Activated T-cell treated with anti-CD3 and anti-CD28 coated beads, Interleukin-2, amount 50 U/mL, for 1 hour (primary cell): Measurements from ENCODE around the gene SNRK.

ENCODE experiments used
- DNase-seq: peaks from one replicate; pipeline ENCODE4 v3.0.0-alpha.2; 2020

Gene SNRK, protein sequence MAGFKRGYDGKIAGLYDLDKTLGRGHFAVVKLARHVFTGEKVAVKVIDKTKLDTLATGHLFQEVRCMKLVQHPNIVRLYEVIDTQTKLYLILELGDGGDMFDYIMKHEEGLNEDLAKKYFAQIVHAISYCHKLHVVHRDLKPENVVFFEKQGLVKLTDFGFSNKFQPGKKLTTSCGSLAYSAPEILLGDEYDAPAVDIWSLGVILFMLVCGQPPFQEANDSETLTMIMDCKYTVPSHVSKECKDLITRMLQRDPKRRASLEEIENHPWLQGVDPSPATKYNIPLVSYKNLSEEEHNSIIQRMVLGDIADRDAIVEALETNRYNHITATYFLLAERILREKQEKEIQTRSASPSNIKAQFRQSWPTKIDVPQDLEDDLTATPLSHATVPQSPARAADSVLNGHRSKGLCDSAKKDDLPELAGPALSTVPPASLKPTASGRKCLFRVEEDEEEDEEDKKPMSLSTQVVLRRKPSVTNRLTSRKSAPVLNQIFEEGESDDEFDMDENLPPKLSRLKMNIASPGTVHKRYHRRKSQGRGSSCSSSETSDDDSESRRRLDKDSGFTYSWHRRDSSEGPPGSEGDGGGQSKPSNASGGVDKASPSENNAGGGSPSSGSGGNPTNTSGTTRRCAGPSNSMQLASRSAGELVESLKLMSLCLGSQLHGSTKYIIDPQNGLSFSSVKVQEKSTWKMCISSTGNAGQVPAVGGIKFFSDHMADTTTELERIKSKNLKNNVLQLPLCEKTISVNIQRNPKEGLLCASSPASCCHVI

DNA sequence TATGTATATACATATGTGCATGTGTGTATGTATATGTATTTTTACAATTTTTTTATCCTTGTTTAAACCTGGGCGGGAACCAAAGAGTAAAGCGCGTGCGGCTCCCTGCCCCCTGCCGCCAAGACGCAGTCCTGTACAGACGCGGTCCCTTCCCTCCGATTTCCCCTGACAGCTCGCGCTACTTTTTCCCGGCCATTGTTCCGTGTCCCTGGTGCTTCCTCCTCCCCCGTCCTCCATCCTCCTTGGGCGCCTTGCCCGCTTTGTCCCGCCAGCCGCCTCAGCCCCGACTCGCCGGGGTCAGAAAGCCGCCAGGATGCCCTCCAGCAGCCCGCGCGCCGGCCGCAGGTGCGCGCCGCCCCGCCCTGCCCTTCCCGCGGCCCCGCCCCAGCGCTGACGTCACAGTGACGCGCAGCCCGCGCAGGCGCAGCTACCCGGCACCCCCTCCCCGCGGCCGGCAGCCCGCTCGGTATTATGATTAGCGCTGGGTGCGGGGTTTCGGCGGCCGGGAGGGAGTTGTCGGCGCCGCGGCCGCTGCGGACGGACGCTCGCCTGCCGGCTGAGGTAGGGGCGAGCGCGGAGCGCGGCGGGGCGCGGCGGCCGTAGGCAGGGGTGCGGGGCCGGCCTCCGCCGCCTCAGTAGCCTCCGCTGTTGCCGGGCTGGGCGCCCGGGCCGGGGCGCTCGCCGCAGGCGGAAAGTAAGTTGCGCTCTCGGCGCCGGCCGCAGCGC lies at the start of gene SNRK:
Gene SNRK, plus strand, starts transcription at position 426 of the 726 bp plus-strand sequence. CDS start 16,664 bp downstream, outside the sequence.
- peak; percentile 98 for DNase-seq

DNA sequence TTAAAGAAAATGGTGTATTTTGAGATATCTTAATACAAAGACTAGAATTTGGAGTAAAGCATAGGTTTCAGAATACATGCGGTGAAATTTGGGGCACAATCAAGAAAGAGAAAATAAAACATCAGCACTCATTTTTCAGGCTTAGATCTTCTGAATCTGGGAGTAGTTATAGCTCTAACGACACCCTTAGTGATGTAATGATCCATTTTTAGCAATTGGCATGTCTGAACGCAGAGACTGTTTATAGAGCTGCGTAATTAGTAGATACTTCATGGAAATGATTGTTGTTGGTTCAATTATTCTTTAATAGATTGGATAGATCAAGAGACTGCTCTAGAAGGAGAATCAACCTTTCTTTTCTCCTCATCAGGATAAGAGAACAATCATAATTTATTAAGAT lies 47.5 kb upstream of the SNRK start:
- no peak for DNase-seq

DNA sequence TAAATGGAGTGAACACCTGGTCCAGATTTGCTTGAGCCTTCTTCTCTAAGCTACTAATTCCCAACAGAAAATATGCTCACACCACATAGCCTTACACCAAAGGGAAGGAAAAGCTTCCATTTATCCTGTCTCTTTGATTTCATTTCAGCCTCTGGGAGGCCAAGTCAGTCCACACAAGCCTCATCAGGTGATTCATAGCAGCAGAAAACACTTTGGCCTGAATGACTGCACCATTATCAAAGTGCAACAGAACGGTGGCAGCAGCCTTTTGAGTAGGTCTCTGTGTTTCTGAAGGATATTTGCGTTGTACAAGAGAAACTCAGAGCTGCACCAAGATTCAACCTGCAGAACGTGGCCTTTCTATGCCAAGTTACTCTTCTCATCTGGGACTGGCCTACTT lies 46.6 kb upstream of the SNRK start:
- no peak for DNase-seq

DNA sequence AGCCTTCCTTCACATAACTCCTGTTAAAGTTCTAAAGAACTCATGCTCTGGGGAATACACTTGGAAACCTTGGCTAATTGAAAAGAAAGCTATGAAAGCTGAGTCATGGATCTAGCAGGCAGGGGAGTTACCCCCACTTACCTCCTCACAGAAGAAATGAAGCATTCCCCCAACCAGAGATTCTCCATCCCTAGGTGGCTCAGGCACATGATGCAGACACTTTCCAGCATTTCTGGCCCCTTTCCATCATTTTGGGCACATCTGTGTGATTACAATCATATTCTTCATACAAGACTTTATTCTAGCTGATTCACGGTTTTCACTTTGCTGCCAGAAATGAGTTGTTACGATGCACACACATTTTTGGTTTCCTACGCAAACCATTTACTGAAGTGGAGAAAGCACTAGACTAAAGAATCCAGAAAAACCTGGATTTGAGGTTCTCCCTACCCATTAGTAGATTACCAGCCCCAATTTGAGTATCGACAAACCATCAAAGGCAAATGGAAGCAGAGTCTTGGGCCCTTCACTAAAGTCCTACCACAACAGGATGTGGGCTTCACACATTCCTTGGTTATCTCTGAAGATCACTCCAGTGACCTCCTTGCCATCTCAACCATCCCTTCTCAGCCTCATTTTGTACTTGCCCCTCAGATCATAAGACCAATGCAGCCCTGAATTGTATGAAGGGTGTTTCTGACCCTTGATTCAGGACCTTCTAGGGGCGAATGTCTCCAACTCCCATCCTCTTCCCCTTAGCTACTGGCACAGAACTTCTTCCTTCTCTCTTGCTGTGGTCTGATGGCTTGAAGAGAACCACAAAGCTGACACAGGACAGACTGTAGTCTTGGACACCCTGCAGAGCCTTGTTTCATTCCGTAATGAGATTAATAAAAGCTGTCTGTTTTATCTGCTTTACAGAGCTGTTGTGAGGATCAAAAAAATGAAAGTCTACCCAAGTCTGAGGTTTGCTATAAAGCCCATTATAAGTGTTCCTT lies 42.5 kb upstream of the SNRK start:
- no peak for DNase-seq

DNA sequence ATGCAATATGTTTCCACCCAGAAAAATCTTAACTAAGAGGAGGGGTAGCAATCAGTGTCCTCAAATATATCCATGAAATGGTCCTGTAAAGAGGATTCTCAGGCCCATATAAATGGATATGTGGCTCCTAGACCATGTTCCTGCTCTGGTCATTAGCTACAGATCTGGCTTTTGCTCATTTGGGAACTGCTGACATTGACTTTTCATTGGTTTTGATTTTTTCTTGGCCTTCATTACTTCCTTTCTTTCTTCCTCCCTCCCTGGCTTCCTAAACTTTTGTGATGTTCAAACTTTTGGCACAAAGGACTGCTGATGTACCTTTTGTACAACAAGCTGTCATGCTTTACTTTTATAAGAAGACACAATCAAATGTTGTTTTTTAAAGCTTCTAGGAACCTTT lies 41.6 kb upstream of the SNRK start:
- no peak for DNase-seq

DNA sequence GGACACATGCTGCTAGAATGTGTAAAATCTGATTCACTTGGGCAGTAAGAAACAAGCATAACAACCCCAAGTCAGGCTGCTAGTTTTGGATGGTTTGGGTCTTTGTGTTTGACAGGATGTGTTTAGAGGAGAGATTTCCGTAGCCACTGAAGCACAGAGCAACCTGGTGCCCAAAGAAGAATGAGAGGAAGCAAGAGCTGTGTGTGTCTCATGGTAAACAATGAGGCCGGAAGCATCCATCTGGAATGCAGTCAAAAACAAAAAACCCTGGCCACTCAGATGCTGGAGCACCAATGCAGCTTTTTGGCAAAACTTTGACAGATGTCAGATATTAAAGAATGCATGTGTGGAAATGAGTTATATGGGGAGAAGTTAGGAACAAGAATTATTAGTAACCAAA lies 39.4 kb upstream of the SNRK start:
- DNase-seq = no peak

DNA sequence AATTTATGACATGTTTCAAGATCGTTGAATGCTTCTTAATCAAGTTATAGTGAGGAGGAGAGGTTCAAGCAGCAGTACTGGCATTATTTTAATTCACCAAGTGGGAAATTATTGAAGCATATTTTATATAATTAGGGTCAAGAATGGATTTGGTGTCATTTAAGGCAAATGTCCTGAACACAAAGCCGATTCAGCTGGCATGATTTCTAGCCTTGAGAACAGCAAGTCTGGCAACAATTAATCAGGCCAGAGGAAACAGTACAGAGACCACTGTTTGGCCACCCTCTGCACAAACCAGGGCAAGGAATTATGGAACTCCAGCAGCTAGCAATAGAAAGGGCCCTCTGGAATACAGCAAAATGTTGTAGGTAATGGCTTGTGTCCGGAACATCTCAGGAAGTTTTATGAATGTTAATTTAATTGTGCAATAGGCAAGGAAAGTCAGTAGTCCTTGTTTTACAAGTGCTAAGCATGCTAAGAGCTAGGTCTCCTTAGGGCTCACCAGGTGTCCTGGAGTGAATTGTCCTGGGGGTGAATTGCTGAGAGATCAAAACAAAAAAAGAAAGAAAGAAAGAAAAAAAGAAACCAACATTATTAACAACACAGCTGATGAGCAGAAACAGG lies 38.7 kb upstream of the SNRK start:
- DNase-seq = no peak

DNA sequence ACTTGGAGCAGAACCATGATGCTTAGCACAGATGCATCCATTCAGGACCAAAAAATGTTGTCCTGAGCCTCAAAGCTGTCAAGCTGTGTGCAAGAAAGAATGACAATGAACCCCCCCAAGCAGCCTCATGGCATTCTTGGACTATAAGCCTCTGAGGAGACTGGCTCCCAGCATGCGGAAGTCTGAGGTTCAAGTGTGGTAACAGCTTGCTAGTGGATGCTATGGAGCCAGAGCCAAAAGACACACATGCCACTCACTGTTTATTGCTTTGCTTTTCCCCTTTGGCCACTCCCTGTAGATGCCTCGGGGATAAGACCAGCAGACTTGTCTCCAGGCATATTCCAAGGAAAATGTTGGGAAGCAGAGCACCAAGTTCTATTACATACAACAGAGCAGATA lies 38.2 kb upstream of the SNRK start:
- no peak for DNase-seq

DNA sequence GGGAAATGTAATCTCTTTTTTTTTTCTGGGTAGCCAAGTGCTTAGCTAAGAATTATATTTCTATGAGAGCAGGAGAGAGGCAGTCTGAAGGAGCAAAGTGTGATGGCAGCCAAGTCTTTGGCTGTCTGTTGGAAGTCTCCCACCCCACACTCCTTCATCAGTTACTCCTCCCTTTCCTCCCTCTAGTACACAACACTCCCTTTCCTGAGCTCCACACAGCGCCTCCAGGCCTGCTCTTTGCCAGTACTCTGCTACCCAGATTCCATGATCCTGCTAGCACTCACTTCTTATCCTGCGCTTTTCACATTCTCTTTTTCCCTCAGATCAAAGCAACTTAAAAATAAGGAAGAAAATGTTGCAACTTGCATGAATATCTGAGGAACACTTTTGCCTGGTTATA lies 37.4 kb upstream of the SNRK start:
- DNase-seq = no peak

DNA sequence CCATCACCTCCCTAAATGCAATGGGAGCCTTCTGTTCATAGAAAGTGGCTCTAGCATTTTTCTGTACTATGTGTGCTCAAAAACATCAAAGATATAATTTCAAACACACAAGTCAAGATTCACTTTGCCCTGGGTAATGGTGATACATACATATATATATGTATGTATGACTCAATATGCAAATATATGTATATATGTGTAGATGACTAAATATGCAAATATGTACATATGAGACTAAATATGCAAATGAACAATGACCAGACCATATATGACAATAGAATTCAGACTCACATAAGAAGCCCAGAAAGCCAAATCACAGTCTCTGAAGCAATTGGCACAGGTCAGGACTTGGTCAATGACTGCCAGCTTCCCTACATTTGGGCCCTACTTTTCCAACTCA lies 36.9 kb upstream of the SNRK start:
- DNase-seq = no peak

DNA sequence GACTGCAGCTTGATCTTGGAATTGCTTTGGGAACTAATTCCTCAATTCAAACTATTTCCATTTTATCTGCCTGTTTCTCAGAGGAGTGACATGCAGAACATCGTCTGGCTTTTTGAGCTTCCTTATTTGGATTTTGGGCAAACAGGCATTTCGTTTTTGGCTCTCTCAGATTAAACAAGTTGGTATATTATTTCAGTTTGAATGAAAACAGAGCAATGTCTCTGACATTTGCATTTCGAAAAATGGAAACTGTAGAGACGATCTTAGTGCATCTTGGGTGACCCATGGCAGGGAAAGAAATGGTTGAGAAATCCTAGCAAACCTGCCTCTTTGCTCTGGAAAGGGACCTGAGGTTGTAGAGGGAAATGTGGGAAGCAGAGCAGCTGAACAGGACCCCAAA lies 33.0 kb upstream of the SNRK start:
- DNase-seq = no peak

DNA sequence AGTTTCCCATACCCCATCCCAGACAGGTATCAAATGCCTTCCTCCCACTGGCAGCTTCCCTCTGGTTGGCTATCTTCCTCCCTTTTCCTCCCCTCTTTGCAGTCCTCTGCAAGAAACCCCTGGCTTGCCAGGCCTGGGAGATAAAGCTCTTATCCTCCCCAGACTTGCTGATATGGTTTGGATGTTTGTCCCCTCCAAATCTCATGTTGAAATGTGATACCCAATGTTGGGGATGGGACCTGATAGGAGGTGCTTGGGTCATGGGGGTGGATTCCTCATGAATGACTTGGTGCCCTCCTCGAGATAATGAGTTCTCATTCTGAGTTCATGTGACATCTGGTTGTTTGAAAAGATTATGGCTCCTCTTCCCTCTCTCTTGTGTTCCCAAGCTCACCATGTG lies 32.2 kb upstream of the SNRK start:
- DNase-seq = no peak

DNA sequence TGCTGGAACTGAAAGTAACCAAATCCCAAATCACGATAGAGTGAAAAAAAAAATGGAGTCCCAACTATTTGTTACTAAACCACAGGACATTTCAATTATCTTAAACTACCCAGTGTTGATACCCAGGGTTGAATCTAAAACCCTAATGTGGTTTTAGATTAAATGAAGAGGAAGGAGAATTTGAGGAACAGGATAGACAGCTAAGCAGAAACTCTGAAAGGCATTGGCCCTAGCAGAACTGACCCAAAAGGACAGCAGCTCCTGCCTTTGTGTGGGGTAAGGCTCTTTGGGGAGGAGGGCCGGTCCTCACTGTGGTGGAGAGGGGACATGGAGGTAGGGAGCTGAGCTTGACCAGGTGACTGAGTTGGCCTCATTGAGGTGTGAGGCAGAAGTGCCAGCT lies 30.7 kb upstream of the SNRK start:
- DNase-seq = no peak

DNA sequence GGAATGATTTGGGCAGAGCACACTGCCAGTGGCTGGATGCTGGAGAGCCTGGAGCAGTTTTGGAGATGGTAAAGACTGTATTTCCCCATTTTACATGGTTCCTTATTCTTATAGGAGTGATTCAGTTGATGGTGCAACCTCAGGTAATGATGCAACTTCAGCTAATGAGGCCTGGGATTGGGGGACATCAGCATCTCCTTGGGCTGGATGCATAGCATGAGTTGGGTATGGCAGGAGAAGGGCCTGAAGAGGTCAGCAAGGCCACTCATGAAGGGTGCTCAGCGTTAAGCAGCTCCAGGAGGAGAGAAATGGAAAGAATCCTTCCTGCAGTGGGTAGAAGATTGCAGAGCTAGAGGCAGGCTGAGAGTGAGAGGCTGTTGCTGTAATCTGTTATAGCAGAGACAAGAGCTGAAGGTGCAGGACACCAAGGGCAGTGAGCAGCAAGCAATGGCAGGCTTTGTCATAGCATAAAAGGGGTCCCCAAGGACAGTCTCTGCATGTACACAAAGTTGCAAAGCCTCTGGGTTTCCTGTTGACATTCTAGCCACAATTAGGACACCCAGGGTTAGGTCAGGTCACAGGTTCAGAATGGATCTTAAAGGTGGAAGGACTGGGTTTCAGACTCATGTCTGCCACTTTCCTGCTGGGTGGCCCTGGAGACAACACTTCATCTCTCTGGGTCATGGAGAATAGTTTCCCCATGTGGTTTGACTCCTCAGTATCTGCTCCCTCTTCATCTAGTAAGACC lies 29.5 kb upstream of the SNRK start:
- no peak for DNase-seq

DNA sequence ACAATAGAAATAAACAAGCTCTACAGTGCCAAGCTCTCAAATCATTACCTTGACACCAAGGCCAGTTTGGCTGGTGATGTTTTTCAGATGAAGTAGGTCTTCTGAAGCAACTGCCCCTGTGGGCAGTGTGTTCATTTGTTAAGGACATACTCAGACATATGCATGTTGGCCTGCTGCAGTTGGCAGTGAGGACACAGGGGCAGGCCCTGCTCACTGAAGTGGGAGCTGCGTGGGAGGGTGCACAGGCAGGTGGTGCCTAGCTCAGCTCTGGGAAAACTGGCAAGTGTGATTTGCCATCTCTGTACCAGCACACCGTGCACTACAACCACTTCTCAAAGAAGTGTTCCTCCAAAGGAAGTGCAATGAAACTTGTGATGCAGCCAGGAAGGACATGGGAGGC lies 28.5 kb upstream of the SNRK start:
- DNase-seq = no peak

DNA sequence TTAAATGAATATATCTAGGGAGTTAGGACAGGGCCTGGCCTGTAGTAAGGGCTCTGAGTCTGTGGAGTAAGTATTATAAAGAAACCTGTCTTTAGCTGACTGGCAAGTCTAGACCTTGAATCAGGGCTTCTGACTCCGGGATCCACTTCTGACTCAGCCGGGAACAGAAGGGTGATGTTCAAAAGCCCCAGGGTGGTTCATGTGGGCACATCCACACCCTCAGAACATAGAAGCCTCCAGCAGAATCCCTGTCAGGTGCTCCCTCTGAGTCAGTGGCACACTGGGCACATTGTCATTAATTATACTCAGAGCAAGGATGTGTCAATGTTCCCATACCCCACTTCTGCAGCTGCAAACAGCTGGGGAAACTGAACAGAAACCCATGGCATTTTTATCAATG lies 26.7 kb upstream of the SNRK start:
- no peak for DNase-seq

DNA sequence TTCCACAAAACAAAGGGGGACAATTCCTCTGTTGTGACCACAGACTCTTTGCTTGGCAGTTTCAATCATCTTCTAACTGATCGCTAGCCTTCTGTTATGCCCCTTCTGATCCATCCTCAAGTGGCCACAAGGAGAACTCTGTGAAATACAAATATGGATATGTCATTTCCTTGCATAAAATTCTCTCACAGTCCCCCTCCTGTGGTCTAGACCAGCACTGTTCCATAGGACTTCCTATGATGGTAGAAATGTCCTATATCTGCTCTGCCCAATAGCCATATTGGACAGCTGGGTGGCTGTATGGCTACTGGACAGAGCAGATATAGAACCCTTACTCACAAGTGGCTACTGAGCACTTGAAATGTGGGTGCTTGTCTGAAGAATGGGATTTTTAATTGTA lies 25.9 kb upstream of the SNRK start:
- DNase-seq = no peak

DNA sequence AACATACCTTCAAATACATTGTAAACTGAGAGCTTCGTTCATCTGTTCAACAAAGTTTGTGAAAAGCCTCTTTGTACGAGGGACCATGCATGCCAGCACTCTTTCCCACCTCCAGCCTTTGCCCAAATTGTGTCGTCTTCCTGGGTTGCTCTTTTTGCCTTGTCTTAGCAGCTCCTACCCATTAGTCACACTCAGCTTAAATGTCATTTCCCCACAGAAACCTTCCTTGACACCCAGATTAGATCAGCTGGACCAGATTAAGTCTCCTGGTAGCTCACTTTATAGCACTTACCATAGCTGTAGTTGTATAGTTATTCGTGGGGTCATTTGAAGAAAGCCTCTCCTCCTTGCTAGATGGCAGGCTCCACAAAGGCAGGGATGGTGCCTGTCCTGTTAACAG lies 24.1 kb upstream of the SNRK start:
- DNase-seq = no peak

DNA sequence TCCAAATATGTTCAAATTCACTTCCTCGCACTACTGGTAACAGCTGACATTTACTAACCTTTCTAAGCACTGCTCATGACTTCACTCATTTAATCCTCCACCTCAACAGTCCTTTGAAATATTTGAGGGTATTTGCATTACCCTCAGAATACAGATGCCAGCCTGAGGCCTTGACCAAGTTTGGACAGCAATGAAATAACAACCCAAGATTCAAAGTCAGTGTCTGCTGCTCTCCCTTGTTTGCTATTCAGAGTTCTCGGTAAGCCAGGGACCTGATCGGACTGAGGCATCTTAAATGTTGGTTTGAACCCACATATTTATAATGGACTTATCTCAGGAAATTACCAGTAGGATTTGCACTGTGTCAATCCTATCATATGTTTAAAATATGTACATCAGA lies 19.9 kb upstream of the SNRK start:
- no peak for DNase-seq

DNA sequence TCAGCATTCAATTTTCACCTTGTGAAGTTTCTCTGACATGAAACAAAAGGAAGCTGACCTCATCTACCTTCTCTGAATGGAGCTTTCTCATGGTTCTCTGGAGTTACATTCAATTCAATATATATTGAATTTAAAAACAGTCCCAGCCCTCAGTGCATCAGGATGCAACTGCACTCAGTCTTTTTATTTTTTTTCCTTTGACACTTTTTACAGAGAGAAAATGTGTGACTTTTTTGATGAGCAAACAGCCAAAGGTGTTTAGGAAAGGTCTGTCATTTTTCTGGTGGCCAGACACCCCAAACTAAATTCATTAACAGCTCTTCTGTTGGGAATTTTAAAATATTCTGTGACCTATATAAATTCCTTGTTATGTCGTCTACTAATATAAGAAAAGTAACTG lies 19.3 kb upstream of the SNRK start:
- no peak for DNase-seq

DNA sequence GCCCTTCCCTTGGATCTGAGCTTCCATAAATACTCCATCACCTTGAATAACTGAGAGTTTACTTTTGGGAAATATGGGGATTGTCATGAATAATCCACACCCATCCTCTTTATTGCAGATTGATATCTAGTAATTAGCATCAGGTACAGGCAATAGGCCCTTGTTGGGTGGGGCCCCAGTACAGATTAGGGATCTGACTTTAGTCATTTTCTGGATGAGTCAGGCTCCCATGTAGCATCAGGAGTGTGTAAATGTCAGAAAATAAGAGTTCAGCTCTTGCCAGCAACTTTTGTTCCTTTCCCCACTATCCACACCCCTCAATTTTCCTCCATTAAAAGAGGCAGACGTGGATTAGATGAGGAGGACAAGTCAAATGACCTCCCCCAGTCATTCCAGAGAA lies 17.7 kb upstream of the SNRK start:
- DNase-seq = no peak
